K562 (cell line): Measurements from ENCODE around the gene EEF1A2. TPM values are rescaled to one million over a fixed set of nuclear protein-coding genes. Genes with fewer than 3 reads are reported as not detected.

Experiments
- CCAR2 ChIP-seq: fragments of 200-400 bp; formaldehyde crosslinking; IDR thresholded peaks from 2 replicates; pipeline ENCODE4 v1.6.1; 2017; ENCODE audit warnings: mild to moderate bottlenecking, low read depth, low read length
- CTCF ChIP-seq, 3 experiments: IDR thresholded peaks in 2 of 3; conservative IDR thresholded peaks in 1 of 3; 2 replicates each; pipeline ENCODE4 v1.5.1; 2011 to 2012; ENCODE audit warnings: low read length in 3 of 3, mild to moderate bottlenecking in 3 of 3, control low read depth in 2 of 3, improper control_type of control experiment in 1 of 3, inconsistent platforms in 1 of 3, low read depth in 1 of 3, mixed read lengths in 1 of 3, moderate library complexity in 1 of 3; ENCODE audit not compliant: insufficient read depth in 2 of 3
- E2F6 ChIP-seq, 2 experiments: IDR thresholded peaks; 2 replicates each; pipeline ENCODE4 v1.6.1; 2011; ENCODE audit warnings: borderline replicate concordance in 1 of 2, control low read depth in 1 of 2, low read depth in 1 of 2, low read length in 1 of 2, mild to moderate bottlenecking in 1 of 2, mixed read lengths in 1 of 2, moderate library complexity in 1 of 2; ENCODE audit not compliant: insufficient read depth in 1 of 2, insufficient read length in 1 of 2, poor library complexity in 1 of 2, severe bottlenecking in 1 of 2; ENCODE audit errors: extremely low read depth in 1 of 2
- FOXO4 ChIP-seq: fragments of 450-650 bp; formaldehyde crosslinking; IDR thresholded peaks from 2 replicates; pipeline ENCODE4 v1.4.0; 2020; ENCODE audit warnings: mild to moderate bottlenecking, moderate library complexity
- HMGN3 ChIP-seq: IDR thresholded peaks from 2 replicates; pipeline ENCODE4 v1.6.1; 2011; ENCODE audit warnings: borderline replicate concordance, low read depth, mild to moderate bottlenecking, mixed read lengths, low read length; ENCODE audit not compliant: insufficient read length; ENCODE audit errors: extremely low read depth
- HNRNPL ChIP-seq: fragments of 200-400 bp; formaldehyde crosslinking; IDR thresholded peaks from 2 replicates; pipeline ENCODE4 v1.6.1; 2017; ENCODE audit warnings: low read depth, mild to moderate bottlenecking, low read length
- KAT7 ChIP-seq: sonication (generic); formaldehyde crosslinking; IDR thresholded peaks from 2 replicates; pipeline ENCODE4 v1.8.0; 2022; ENCODE audit warnings: missing genetic modification reagents, mild to moderate bottlenecking, borderline replicate concordance
- L3MBTL2 ChIP-seq: fragments of 450-650 bp; IDR thresholded peaks from 2 replicates; pipeline ENCODE4 v1.6.1; 2016; ENCODE audit warnings: mild to moderate bottlenecking, moderate library complexity
- MCM2 ChIP-seq: fragments of 450-650 bp; IDR thresholded peaks from 2 replicates; pipeline ENCODE4 v1.6.1; 2017; ENCODE audit warnings: low read depth, mild to moderate bottlenecking
- MTA3 ChIP-seq: fragments of 450-650 bp; formaldehyde crosslinking; IDR thresholded peaks from 2 replicates; pipeline ENCODE4 v1.6.1; 2017; ENCODE audit warnings: mild to moderate bottlenecking, borderline replicate concordance
- POLR2AphosphoS2 ChIP-seq: IDR thresholded peaks from 2 replicates; pipeline ENCODE4 v1.6.1; 2012; ENCODE audit warnings: low read length, improper control_type of control experiment
- RB1 ChIP-seq: fragments of 450-650 bp; IDR thresholded peaks from 2 replicates; pipeline ENCODE4 v1.6.1; 2017; ENCODE audit warnings: low read depth, mild to moderate bottlenecking
- TRIM24 ChIP-seq, 2 experiments: fragments of 450-650 bp; IDR thresholded peaks; 2 replicates each; pipeline ENCODE4 v1.6.1; 2016
- U2AF1 ChIP-seq: fragments of 200-400 bp; formaldehyde crosslinking; optimal IDR thresholded peaks from 2 replicates; pipeline ENCODE3; 2017; ENCODE audit warnings: mild to moderate bottlenecking, low read depth, low read length, moderate library complexity
- ZBTB9 ChIP-seq: fragments of 450-650 bp; formaldehyde crosslinking; IDR thresholded peaks from 2 replicates; pipeline ENCODE4 v1.4.0; 2020; ENCODE audit warnings: mild to moderate bottlenecking, moderate library complexity
- ZEB2 ChIP-seq: fragments of 450-650 bp; IDR thresholded peaks from 2 replicates; pipeline ENCODE4 v1.6.1; 2016
- ZFP36 ChIP-seq: fragments of 150-350 bp; IDR thresholded peaks from 2 replicates; pipeline ENCODE4 v1.6.1; 2018; ENCODE audit warnings: low read length, low read depth; ENCODE audit not compliant: partially characterized antibody
- ZNF584 ChIP-seq: fragments of 200-800 bp; sonication (Bioruptor generic); IDR thresholded peaks from 2 replicates; pipeline ENCODE4 v1.6.1; 2016; ENCODE audit warnings: low read depth, mild to moderate bottlenecking, missing genetic modification characterization, missing compliant biosample characterization
- ZNF764 ChIP-seq: fragments of 250-450 bp; sonication (Bioruptor Pico); IDR thresholded peaks from 2 replicates; pipeline ENCODE4 v1.4.0; 2020; ENCODE audit warnings: low read depth, mild to moderate bottlenecking, moderate library complexity
- polyA plus RNA-seq, 8 experiments: library from polyadenylated mRNA; depleted of rRNA in 4 of 8; stranded (reverse) in 5 of 8; unstranded in 3 of 8; fragments of >200 nt; fragmentation: Nextera tagmentation in 2 of 8; fragmentation: Illumina TruSeq in 1 of 8; extraction: Ambion mirVana in 2 of 8; extraction: Trizol in 1 of 8; gene quantifications; 2 replicates each; pipeline versions ENCODE4 v1.2.1 to v1.2.3, GENCODE V29; 2011 to 2014; ENCODE audit warnings: inconsistent platforms in 1 of 8, missing spikeins in 1 of 8
- total RNA-seq, 7 experiments: library from RNA; depleted of rRNA in 6 of 7; stranded (reverse); fragments of >200 nt in 6 of 7; fragmentation: Illumina TruSeq in 2 of 7; extraction: Trizol in 2 of 7; gene quantifications; 2 replicates each; pipeline versions ENCODE4 v1.2.1 to v1.2.3, GENCODE V29; 2011 to 2021; ENCODE audit warnings: low replicate concordance in 1 of 7

The EEF1A2 gene
- total and polyA plus RNA-seq, 9 of the 15 experiments (the other 6 are each of a cell fraction or from before 2014, with no cell fraction given) = 0.04 to 29.6 (median 11.5) TPM

GRCh38 chr20:63519668-63520503 lies 21.0 kb upstream of the EEF1A2 start (continued):
- TF ChIP-seq CTCF (IDR thresholded peaks at IDR 0.05 in 2 of 3, conservative IDR thresholded peaks at IDR 0.05 in 1 of 3; ENCODE audit: insufficient read depth in 2 of 3, low read depth in 1 of 3, low read length in 3 of 3) = peak in 2 of 3 experiments; percentile 23 to 38; a peak in 3 of 6 replicates
- TF ChIP-seq RB1 = 0 out of 2 replicates have a peak, but pooled peaks have one; percentile 27
- TF ChIP-seq ZEB2 = no peak
- TF ChIP-seq HNRNPL = 0 out of 2 replicates have a peak, but pooled peaks have one; percentile 46
- TF ChIP-seq E2F6 (IDR thresholded peaks at IDR 0.05; ENCODE audit: borderline replicate concordance in 1 of 2, extremely low read depth in 1 of 2, insufficient read depth in 1 of 2, insufficient read length in 1 of 2, low read depth in 1 of 2, low read length in 1 of 2, poor library complexity in 1 of 2, severe bottlenecking in 1 of 2) = peak; percentile 12 to 27
- TF ChIP-seq MTA3 = no peak
- no peak for TF ChIP-seq POLR2AphosphoS2
- peak; percentile 53; the same call in 1 of the 2 replicates for TF ChIP-seq MCM2
- TF ChIP-seq ZNF764 (CRISPR knock-in tag) = no peak
- no peak for TF ChIP-seq CCAR2
- no peak for TF ChIP-seq ZBTB9
- peak; percentile 24 for TF ChIP-seq HMGN3
- TF ChIP-seq FOXO4 (CRISPR knock-in tag) = 0 out of 2 replicates have a peak, but pooled peaks have one; percentile 52
- TF ChIP-seq ZFP36 = no peak
- no peak for TF ChIP-seq ZNF584 (CRISPR knock-in tag)
- no peak for TF ChIP-seq TRIM24 (IDR thresholded peaks at IDR 0.05)
- no peak for TF ChIP-seq KAT7 (CRISPR knock-in tag)
- no peak for TF ChIP-seq U2AF1
- peak; percentile 55; the same call in 1 of the 2 replicates for TF ChIP-seq L3MBTL2
